Panc1 (cell line): ENCODE measurements around the gene DENND4B. TPM values are rescaled to one million over a fixed set of nuclear protein-coding genes. Genes with fewer than 3 reads are reported as not detected.

Experiments used
- ATAC-seq: fragments of 200-7000 bp; cut with Tn5 transposase; 2 replicates; pipeline ENCODE4 v1.9.1; 2020; ENCODE audit warnings: mild to moderate bottlenecking, moderate library complexity
- BruUV-seq: library from RNA; stranded (reverse); fragments of 400-500 nt; replicated peaks from 2 replicates; lab custom pipeline; 2021; lab: Mats Ljungman, UMichigan
- CTCF ChIA-PET: fragments of 300-600 bp; sonication (Branson Sonifier 250); formaldehyde crosslinking; loops from one replicate; lab custom pipeline; 2022; ENCODE audit warnings: antibody characterized with exemption; lab: Charles Lee
- POLR2A ChIA-PET: fragments of 300-600 bp; sonication (Branson Sonifier 250); formaldehyde crosslinking; loops from one replicate; lab custom pipeline; 2022; ENCODE audit warnings: antibody characterized with exemption; lab: Charles Lee
- DNase-seq: peaks from one replicate; pipeline ENCODE4 v3.0.0-alpha.2; 2010; ENCODE audit warnings: low read depth, low spot score
- H3K27ac ChIP-seq: 2 replicates; pipeline ENCODE4 v1.5.1; 2011; ENCODE audit warnings: mild to moderate bottlenecking, low read length, inconsistent platforms
- H3K27me3 ChIP-seq: fragments of 200-500 bp; sonication (Bioruptor generic); 2 replicates; pipeline ENCODE4 v1.6.0; 2014; ENCODE audit warnings: low read length, inconsistent platforms; ENCODE audit not compliant: control insufficient read depth, insufficient read depth
- H3K36me3 ChIP-seq: fragments of 200-500 bp; sonication (Bioruptor generic); 2 replicates; pipeline ENCODE4 v1.5.1; 2014; ENCODE audit warnings: inconsistent platforms, mild to moderate bottlenecking, low read length, moderate library complexity; ENCODE audit not compliant: control insufficient read depth, insufficient read depth
- H3K4me1 ChIP-seq: 2 replicates; pipeline ENCODE4 v1.5.1; 2011; ENCODE audit warnings: inconsistent platforms, mild to moderate bottlenecking, low read length, moderate library complexity; ENCODE audit not compliant: control insufficient read depth, insufficient read depth
- H3K4me3 ChIP-seq, 2 experiments: 2 replicates each; pipeline ENCODE4 v1.5.1; 2011 to 2012; ENCODE audit warnings: low read depth in 2 of 2, low read length in 2 of 2, mild to moderate bottlenecking in 2 of 2, inconsistent platforms in 1 of 2, moderate library complexity in 1 of 2
- H3K9me3 ChIP-seq: fragments of 200-500 bp; sonication (Bioruptor generic); 2 replicates; pipeline ENCODE4 v1.5.1; 2014; ENCODE audit warnings: low read depth, mild to moderate bottlenecking, inconsistent platforms, low read length, moderate library complexity; ENCODE audit not compliant: control insufficient read depth, insufficient read depth
- POLR2AphosphoS5 ChIP-seq: IDR thresholded peaks from 2 replicates; pipeline ENCODE4 v1.6.1; 2012; ENCODE audit warnings: mild to moderate bottlenecking, low read depth, low read length, moderate library complexity
- SIN3A ChIP-seq: IDR thresholded peaks from 2 replicates; pipeline ENCODE4 v1.6.1; 2012; ENCODE audit warnings: low read depth, mild to moderate bottlenecking, low read length, moderate library complexity, borderline replicate concordance; ENCODE audit not compliant: insufficient read depth
- TCF7L2 ChIP-seq: IDR thresholded peaks from 2 replicates; pipeline ENCODE4 v1.6.1; 2011; ENCODE audit warnings: mild to moderate bottlenecking, low read depth, low read length, inconsistent platforms
- in situ Hi-C: cut with HindIII; loops from 2 replicates; pipeline ENCODE4 v1.10.0; 2016; ENCODE audit warnings: low sequenced_read_pairs, low pct_unique_long_range_greater_than_20kb
- intact Hi-C: fragments of 100-400 bp; cut with micrococcal nuclease; formaldehyde crosslinking; loops from one replicate; pipeline ENCODE4 v1.10.0; 2022; ENCODE audit not compliant: unreplicated experiment
- total RNA-seq: library from RNA; stranded (reverse); gene quantifications from one replicate; pipeline ENCODE4 v1.2.1, GENCODE V29; 2021; ENCODE audit not compliant: unreplicated experiment
- TF ChIP-seq, protein P1 (sequence below): fragments of 450-650 bp; IDR thresholded peaks from 2 replicates; pipeline ENCODE4 v1.5.1; 2017; ENCODE audit warnings: mild to moderate bottlenecking
- TF ChIP-seq, protein P2 (sequence below), 2 experiments: IDR thresholded peaks; 2 replicates each; pipeline ENCODE4 v1.6.1; 2011 to 2012; ENCODE audit warnings: low read depth in 2 of 2, control low read depth in 1 of 2, low read length in 1 of 2, mild to moderate bottlenecking in 1 of 2, moderate library complexity in 1 of 2; ENCODE audit not compliant: insufficient read depth in 1 of 2

The DENND4B gene
- total RNA-seq, 1 experiment from 2014 or later: 56.2 TPM

DNA sequence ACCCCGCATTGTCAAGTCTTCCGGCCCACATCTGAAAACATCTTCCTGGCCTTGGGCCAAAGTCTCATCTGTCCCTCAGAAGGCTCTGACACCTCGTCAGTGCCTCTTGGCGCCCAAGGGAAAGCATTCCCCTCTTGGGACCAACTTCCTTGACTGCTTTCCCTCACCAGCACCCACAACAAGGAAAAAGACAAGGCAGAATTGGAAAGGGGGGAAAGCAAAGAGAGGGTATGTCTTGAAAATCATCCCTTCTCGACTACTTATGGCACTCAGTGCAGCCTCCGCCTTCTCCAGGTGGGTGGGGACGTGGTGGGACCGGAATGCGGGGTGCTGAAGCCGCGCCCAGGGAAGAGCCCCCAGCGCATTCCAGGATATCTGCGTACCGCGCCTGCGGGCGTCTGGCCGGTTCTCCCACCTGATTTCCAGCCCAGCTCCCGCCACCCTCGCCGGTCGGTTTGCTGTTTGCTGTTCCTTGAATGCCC lies 17.4 kb upstream of the DENND4B start:
- in situ Hi-C loops: loop anchor here (5.0 kb wide), 1 partner anchor 77 kb away; no protein-coding TSS in a partner anchor

DNA sequence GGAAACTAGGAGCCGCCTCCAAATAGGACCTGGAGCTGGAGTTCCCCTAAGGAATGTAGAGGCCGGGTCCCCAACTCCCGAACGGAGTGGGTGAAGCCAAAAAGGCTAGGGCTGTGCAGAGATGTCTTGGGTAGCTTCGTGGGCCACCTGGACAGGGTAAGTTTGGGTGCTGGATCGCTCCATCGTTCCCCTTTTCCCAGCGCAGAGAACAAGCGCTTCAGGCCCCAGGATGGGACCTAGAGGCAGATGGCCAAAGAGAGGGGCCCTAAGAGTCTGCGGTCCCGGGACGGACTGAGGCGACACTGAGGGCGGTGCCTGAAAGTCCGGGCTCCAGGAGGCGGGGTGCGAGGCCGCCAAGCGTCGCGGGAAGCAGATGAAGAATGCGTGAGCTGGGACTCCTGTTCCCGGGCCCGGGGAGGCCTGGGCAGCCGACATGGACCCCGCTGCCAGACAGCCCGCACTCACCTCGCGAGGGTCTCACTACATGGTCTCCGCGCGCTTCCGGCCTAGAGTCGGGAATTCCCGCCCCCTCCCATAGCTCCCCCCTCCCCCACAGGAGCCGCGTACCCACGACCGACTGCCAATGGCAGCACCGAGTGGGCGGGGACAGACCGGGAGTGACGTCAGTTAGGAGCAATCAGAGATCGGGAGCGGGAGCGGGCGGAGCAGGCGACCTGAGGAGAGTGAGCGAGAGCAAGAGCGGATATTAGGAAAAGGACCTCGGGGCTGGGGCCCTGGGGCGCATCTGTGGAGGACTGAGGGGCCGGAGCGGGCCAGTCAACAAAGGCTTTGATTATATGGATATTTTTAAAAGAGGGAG lies 16.7 kb upstream of the DENND4B start, which contains the start of gene SLC39A1:
Gene SLC39A1, minus strand, starts transcription at position 508 of the 820 bp plus-strand sequence. CDS start 822 bp downstream, outside the sequence.
- peak; percentile 84 for TF ChIP-seq POLR2AphosphoS5
- no peak for TF ChIP-seq TCF7L2
- Histone ChIP-seq H3K4me3 (peak within 1 kb of the TSS; percentile 60 to 95), H3K27me3 (no peaks in the 10 kb centered on the region), H3K27ac (peak within 1 kb of the TSS; percentile 94), H3K4me1 (peaks cover 26% of the 10 kb centered on the region), H3K36me3 (no peaks in the 10 kb centered on the region; the same call in 1 of the 2 replicates), H3K9me3 (no peaks in the 10 kb centered on the region)
- in situ Hi-C loops (loop anchor here (5.0 kb wide), 1 partner anchor 76 kb away; no protein-coding TSS in a partner anchor), intact Hi-C loops (no loop called here)
- POLR2A ChIA-PET: interaction anchor here (0.6 kb wide), 1 partner anchor 182 kb away, joined by 3 read pairs; no protein-coding TSS in a partner anchor
- CTCF ChIA-PET: interaction anchor here (1.0 kb wide), 1 partner anchor 285 kb away, joined by 4 read pairs; the partner anchor contains the start of gene NPR1
- DNase-seq: peak; percentile 95
- BruUV-seq: no TSS peak
- peak; percentile 85 for ATAC-seq

More for the DNA sequence above, 17.4 kb upstream of the DENND4B start:
- 0 out of 2 replicates have a peak, but pooled peaks have one; percentile 23 for TF ChIP-seq POLR2AphosphoS5
- TF ChIP-seq, protein P1, sequence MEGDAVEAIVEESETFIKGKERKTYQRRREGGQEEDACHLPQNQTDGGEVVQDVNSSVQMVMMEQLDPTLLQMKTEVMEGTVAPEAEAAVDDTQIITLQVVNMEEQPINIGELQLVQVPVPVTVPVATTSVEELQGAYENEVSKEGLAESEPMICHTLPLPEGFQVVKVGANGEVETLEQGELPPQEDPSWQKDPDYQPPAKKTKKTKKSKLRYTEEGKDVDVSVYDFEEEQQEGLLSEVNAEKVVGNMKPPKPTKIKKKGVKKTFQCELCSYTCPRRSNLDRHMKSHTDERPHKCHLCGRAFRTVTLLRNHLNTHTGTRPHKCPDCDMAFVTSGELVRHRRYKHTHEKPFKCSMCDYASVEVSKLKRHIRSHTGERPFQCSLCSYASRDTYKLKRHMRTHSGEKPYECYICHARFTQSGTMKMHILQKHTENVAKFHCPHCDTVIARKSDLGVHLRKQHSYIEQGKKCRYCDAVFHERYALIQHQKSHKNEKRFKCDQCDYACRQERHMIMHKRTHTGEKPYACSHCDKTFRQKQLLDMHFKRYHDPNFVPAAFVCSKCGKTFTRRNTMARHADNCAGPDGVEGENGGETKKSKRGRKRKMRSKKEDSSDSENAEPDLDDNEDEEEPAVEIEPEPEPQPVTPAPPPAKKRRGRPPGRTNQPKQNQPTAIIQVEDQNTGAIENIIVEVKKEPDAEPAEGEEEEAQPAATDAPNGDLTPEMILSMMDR: no peak
- ChIA-PET CTCF (interaction anchor here (1.0 kb wide), 1 partner anchor 286 kb away, joined by 4 read pairs; the partner anchor contains the start of gene NPR1), POLR2A (interaction anchor here (0.7 kb wide), 1 partner anchor 146 kb away, joined by 9 read pairs; no protein-coding TSS in a partner anchor)
- DNase-seq: no peak
- peak; percentile 40 for ATAC-seq
- Histone ChIP-seq H3K9me3 (no peaks in the 10 kb centered on the region), H3K27ac (peak overlapping the region; percentile 94), H3K36me3 (no peaks in the 10 kb centered on the region; the same call in 1 of the 2 replicates), H3K27me3 (no peaks in the 10 kb centered on the region), H3K4me1 (peaks cover 29% of the 10 kb centered on the region), H3K4me3 (peak overlapping the region; percentile 60 to 95)
- intact Hi-C loops: no loop called here
- BruUV-seq: TSS peak; percentile 82

DNA sequence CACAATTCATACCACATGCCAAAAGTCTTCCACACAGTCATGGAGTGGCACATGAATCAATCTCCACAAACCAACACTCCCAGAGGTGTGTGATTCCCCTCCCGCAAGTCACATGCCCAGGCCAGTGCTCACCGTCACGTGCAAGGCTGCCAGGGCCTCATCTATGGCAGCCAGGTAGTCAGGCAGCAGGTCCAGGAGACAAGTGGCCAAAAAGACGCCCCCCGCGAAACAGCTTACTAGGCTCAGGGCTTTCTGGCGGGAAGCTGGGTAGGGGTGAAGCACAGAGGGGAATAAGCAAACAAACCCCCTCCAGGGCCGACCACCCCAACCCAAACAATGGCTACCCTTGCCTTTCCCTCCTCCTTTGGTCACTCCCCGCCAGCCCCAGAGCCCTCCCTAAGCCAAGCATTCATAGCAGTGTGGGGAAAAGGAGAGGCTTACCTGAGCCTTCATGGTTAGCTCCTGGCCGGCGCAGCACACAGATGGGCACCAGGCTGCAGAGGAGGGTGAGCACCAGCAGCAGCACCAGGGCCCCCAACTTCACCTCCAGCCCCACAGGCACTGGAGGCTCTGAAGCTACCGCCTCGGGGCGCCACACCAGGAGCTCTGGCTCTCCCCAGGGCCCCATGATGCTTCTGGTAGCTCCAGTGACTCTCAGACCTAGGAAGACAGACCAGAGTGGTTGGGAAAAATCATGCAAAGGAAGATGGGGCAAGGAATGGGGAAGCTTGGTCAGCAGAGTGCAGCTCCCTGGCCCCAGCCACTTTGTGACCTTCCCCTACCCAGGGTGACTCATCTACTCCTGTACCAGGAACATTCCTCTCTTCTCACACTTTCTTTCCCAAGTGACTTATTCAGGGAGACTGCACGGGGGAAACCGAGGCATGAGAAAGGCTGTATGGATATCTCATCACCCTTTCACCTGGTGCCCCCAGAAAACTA lies 15.8 kb upstream of the DENND4B start:
- ChIA-PET CTCF (no interaction called here), POLR2A (interaction anchor here (0.5 to 0.6 kb wide), 2 partner anchors 24 to 181 kb away, joined by 3 to 4 read pairs; no protein-coding TSS in a partner anchor)
- no peaks in the 10 kb centered on the region; the same call in 1 of the 2 replicates for H3K36me3 ChIP-seq
- H3K9me3 ChIP-seq: no peaks in the 10 kb centered on the region
- intact Hi-C loops: no loop called here
- no TSS peak for BruUV-seq
- ATAC-seq (no peak), DNase-seq (no peak)
- H3K4me3 ChIP-seq: peak overlapping the region; percentile 60 to 95
- H3K4me1 ChIP-seq: peaks cover 23% of the 10 kb centered on the region
- in situ Hi-C loops: loop anchor here (5.0 kb wide), 1 partner anchor 75 kb away; no protein-coding TSS in a partner anchor
- TF ChIP-seq, protein P2, sequence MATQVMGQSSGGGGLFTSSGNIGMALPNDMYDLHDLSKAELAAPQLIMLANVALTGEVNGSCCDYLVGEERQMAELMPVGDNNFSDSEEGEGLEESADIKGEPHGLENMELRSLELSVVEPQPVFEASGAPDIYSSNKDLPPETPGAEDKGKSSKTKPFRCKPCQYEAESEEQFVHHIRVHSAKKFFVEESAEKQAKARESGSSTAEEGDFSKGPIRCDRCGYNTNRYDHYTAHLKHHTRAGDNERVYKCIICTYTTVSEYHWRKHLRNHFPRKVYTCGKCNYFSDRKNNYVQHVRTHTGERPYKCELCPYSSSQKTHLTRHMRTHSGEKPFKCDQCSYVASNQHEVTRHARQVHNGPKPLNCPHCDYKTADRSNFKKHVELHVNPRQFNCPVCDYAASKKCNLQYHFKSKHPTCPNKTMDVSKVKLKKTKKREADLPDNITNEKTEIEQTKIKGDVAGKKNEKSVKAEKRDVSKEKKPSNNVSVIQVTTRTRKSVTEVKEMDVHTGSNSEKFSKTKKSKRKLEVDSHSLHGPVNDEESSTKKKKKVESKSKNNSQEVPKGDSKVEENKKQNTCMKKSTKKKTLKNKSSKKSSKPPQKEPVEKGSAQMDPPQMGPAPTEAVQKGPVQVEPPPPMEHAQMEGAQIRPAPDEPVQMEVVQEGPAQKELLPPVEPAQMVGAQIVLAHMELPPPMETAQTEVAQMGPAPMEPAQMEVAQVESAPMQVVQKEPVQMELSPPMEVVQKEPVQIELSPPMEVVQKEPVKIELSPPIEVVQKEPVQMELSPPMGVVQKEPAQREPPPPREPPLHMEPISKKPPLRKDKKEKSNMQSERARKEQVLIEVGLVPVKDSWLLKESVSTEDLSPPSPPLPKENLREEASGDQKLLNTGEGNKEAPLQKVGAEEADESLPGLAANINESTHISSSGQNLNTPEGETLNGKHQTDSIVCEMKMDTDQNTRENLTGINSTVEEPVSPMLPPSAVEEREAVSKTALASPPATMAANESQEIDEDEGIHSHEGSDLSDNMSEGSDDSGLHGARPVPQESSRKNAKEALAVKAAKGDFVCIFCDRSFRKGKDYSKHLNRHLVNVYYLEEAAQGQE (IDR thresholded peaks at IDR 0.05; ENCODE audit: insufficient read depth in 1 of 2, low read depth in 2 of 2, low read length in 1 of 2): no peak
- TF ChIP-seq POLR2AphosphoS5 (no peak), TCF7L2 (no peak), SIN3A (no peak)
- TF ChIP-seq, protein P1: no peak
- no peaks in the 10 kb centered on the region for H3K27me3 ChIP-seq
- peak overlapping the region; percentile 94 for H3K27ac ChIP-seq
